ENCODE results near the gene MAGI2.

MAGI2 gene

DNA sequence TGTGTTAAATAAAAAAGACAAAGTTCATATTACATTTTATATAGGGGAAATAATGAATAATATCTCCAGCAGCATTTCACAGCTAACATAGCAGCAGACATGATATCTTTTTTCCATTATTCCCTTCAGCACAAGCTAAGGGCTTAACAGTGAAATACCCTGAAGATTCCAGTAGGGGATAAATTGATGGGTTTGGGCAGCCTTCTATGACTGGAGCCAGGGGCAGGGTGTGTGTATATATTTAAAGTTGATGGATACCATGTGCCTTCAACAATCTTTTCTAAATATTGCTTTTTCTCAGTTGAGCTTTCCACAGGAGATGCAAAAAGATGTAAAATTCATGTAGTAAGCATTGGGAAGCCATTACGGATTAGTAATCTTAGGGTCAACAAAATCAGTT, 151.2 kb downstream of the MAGI2 start:
- no peak for DNase-seq (ENCODE audit: low read depth)

DNA sequence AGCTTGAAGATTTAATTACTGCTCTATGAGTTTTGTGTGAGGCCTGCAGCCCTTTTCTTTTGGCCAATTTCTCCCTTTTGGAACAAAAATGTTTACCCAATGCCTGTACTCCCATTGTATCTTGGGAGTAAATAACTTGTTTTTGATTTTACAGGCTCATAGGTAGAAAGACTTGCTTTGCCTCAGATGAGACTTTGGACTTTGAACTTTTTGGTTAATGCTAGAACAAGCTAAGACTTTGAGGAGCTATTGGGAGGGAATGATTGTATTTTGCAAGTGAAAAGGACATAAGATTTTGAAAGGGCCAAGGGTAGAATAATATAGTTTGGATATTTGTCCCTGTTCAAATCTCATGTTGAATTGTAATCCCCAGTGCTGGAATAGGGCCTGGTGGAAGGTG, 152.0 kb downstream of the MAGI2 start:
- DNase-seq (ENCODE audit: low read depth) = no peak

DNA sequence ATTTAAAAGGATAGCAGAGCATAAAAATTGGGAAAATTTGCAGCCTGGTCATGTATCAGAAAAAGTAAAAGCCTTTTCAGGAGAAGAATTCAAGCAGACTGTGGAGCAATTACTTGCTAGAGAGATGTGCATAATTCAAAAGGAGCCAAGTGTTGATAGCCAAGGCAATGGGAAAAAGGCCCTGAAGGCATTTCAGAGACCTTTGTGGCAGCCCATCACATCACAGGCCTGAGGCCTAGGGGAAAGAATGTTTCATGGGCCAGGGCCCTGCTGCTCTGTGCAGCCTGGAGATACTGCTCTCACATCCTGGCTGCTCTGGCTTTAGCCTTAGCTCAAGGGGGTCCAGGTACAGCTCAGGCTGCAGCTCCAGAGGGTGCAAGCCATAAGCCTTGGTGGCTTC, 152.9 kb downstream of the MAGI2 start:
- no peak for DNase-seq (ENCODE audit: low read depth)

DNA sequence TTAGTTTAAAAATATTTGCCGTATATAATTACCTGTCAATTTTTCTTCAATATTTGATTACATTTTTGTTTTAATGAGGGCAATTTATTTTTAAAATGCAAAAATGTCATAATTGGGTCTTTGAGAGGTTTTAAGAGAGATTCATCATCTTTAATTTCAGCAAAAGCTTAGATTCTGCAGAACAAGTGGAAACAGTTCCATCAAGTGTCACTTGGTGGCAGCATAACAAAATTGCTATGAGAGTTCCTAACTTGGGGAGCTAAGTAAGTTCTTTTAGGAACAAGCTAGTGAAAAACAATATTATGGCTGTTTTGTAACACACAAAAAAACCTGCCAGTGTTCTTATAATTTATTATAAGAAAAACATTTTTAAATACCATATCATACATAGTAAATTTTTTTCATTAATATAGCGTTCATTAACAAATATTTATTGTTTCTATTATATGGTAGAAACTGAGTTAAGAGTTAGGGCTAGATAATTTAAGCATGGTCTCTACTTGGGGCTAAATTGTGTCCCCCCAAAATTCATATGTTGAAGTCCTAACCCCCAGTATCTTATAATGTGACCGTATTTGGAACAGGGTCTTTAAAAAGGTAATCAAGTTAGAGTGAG, 155.2 kb downstream of the MAGI2 start:
- DNase-seq (ENCODE audit: low read depth) = no peak

DNA sequence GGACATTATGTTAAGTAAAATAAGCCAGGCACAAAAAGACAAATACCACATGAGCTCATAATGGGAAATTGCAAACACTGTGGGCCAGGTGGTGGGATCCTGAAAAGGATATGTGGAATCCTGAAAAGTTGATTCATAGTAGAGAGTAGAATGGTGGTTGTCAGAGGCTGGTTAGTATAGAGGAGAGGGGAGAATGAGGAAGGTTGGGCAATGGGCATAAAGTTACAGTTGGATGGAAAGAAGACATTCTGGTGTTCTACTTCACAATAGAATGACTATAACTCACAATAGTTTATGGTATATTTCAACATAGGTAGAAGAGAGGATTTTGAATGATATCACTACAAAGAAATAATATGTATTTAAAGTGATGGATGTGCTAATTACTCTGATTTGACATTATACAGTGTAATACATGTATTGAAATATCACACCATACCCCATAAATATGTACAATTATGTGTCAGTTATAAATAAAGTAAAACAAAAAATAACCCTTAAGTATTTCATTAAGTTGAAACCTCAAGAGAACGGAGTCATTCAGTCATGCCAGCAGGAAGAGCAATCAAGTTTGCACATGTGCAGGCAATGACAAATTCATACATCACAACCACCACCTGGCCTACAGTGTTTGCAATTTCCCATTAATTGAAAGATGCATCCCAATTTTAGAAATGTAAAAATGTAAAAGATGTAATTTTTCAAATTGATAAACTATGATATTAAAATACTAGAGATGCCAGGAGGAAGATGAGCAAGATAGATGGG, 156.7 kb downstream of the MAGI2 start:
- DNase-seq (ENCODE audit: low read depth) = no peak

DNA sequence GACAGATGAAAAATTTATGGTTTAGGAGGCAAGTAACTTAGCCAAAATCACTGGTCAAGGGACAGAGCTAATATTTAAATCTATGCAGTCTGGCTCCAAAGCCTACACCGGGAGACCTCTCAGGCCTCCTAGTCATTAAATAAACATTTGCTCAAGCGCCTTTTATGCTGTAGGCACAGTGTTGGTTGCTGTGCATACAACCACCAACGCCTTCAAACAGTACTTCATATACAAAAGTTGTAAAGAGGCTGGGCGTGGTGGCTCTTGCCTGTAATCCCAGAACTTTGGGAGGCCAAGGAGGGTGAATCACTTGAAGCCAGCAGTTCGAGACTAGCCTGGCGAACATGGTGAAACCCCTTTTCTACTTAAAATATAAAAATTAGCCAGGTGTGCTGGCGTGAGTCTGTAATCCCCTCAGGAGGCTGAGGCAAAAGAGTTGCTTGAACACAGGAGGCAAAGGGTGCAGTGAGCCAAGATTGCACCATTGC, 159.8 kb downstream of the MAGI2 start:
- DNase-seq (ENCODE audit: low read depth) = no peak

DNA sequence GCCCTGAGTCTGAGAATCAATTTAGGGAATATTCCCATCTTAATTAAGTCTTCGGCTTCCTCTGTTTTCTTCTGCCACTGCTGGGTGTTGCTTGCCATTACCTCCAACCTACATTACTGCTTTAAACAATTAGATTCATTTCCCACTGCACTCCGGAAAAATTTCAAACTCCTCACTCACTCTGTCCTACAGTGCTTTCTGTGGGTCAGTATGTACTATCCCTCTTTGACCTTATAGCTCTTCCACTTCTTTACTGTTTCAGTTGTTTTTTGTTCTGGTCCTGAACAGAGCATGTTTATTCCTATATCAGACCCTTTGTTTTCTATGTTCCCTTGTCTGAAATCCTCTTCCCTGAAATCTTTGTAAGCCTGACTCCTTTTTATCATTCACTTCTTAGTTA, 160.6 kb downstream of the MAGI2 start:
- DNase-seq (ENCODE audit: low read depth) = no peak

DNA sequence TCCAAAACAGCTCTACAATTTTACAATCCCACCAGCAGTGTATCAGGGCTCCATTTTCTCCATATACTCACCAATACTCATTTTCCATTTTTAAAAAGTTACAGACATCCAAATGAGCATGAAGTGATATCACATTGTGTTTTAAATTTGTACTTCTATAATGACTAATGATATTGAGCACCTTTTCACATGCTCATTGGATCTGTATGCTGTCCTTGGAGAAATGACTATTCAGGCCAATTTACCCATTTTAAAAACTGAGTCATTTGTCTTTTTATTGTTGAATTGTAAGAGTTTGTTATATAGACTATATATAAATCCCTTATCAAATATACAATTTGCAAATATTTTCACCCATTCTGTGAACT, 162.0 kb downstream of the MAGI2 start:
- no peak for DNase-seq (ENCODE audit: low read depth)

DNA sequence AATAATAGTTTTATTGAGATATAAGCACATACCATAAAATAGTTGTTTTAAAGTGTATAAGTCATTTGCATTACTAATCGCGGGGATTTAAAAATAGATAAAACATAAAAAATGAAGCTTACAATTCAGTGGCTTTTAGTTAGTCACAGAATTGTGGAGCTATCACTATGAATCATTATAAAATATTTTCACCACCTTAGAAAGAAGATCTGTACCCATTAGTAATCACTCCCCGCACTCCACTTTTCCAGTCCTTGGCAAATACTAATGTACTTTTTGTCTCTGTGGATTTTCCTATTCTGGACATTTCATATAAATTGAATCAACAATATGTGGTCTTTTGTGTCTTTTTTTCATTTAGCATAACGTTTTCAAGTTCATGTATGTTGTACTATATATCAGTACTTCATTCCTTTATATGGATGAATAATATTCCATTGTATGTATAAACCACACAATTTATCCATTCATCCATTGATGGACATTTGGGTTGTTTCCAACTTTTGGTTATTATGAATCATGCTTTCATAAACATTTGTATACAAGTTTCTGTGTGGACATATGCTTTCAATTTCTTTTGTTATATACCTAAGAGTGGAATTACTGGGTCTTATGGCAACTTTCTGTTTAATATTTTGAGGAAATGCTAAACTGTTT, 162.5 kb downstream of the MAGI2 start:
- no peak for DNase-seq (ENCODE audit: low read depth)

DNA sequence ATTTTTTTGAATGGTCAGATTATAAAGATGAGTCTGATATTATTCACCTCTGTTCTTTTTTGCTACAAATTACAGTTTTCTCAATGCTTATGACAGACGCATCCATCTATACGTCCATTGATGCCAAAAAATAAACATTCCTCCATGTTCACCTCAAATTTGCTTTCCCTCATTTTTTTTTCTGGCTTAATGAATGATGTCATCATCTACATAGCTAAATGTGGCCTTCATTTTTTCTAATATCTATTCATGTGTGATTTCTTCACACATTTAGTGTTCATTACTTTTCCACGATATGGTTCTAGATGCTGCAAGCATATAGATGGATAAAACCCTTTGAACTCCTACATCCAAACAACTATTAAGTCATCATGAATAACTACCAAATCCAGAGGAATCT, 163.1 kb downstream of the MAGI2 start:
- DNase-seq (ENCODE audit: low read depth) = no peak

DNA sequence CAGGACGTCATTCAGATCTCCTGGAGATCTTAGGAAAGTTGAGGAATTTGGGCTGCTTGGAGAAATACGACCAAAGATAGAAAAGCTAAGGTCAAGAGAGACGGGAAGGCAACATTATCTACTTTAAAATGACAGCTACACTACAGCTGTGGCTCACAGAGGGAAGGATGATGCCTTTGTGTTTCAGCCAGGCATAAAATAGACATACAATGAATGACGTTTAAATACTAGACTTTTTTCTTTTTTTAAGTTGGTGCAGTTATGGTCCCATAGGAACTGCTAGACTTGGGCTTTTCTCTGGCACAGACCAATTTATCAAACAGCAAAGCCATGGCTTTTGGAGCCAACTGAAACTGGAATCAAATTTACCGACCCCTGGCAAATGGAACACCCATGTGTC, 164.8 kb downstream of the MAGI2 start:
- no peak for DNase-seq (ENCODE audit: low read depth)

DNA sequence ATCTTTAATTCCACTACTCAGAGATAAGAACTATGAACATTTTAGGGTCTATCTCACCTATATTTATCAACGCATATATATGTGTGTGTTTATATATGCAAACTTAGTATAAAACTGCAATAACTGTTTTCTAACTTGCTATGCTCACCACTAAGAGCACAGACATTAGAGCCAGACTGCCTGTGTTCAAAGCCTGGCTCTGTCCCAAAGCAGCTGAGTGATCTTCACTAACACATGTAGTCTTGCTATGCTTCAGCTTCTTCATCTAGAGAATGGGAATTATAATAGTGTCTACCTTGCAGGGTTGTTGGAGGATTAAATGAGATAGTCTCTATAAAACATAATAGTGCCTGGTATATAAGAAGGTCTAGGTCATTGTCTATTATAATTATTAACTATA, 165.5 kb downstream of the MAGI2 start:
- DNase-seq (ENCODE audit: low read depth) = no peak

DNA sequence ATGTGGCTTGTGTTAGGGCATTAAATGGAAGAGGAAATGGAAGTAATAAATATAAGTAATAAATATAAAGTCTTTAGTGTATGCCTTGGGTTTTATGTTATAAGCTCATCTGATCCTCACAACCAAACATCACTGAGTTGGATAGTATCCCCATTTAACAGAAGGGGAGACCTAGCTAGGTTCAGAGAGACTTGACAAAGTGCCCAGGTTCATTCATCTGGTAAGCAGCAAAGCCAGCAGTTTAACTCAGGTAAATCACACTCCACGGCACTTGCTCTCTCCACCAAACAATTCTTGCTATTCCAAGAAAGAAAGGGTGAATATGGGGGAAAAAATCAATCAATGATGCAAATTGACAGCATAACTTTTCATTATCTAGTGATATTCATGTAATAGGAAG, 167.3 kb downstream of the MAGI2 start:
- DNase-seq (ENCODE audit: low read depth) = no peak

DNA sequence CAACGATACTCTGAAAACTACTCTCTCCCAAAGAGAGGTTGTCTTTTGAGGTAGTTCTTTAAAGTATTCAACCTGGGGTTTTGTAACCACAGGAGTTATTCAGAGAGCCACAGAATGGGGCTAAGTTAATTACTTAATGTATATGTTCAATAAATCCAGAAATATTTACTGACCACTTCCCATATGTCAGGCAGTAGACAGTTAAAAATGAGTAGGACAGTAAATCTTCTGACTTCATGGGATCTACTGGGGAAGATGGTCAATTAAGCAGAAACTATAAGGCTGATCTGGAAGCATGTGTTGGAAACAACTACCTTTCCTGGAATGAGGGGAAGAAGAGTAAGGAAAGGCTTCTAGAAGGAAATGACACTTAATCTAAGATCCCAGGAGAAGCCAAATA, 167.7 kb downstream of the MAGI2 start:
- DNase-seq (ENCODE audit: low read depth) = no peak

DNA sequence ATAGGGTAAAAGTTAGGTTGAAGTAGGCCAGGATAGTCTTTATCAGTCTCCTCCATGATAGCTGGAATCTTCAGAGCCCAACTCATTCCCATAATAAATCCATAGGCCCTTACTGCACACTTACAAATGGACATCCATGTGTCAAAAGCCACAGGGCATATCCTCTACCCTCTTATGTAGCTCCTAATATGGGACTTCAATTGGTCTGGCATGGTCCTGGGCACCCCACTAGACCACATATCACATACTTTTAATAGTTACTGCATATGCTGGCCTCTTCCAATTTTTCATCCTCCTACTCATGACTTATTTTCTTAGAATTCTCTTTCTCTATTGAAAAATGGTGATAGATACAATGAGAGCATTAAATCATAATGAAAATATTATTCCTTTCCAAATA, 169.3 kb downstream of the MAGI2 start:
- no peak for DNase-seq (ENCODE audit: low read depth)

DNA sequence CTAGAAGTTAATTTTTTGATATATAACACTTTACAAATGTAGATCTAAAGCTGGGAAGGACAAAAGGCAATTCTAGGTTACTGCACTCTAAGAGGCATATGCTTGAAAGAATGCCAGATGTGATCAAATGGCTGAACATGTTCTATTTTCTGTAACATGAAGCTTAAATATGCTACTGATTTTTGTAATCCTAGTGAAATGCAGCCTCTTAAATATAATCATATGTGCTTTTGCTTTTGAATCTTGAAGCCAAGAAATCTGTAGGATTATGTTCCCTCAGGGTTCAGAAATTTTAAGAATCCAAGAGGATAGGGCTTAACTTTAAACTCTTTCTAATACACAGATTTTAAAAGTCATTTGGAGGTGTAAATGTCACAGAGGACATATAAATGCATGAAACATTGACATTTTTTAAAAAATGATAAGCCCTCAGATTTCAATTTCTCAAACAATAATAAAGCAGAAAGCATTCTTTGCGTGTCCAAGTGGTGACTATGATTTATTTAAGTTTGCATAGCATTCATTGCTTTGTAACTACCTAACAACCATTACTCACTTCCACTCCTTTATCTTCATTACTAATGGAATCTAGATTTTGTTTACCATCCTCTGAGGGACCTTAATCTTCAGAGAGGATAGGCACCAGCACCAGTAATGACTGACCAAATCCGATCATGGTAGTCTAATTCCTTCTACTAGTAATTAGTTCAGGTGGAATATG, 170.4 kb downstream of the MAGI2 start:
- no peak for DNase-seq (ENCODE audit: low read depth)

DNA sequence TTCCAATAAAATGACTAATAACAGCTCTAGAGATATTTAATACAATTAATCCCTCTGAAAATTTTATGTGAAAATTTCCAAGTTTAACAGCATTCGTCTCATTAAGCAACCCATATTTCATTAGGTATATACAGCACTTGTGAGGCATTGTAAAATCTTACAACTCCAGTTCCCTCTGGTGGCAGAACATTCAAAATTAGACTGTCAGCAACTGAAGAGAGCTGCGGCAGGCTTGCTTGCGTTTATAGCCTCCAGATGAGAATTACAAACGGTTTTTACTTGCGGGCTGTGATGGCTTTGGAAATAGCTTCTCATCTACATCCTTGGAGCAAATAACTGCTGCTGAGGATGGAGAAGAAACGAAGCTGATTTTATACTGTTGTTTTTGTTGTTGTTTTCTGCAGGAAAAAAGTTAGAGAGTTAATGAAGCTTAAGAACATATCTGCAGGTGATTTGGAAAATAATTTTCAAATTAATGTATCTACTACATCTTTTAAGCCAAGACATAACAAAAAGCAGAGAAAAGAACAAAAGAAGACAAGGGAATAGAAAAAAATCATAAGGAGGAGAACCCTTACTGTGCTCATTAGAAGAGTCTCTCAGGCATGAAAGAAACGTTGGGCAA, 171.3 kb downstream of the MAGI2 start:
- DNase-seq (ENCODE audit: low read depth) = no peak

DNA sequence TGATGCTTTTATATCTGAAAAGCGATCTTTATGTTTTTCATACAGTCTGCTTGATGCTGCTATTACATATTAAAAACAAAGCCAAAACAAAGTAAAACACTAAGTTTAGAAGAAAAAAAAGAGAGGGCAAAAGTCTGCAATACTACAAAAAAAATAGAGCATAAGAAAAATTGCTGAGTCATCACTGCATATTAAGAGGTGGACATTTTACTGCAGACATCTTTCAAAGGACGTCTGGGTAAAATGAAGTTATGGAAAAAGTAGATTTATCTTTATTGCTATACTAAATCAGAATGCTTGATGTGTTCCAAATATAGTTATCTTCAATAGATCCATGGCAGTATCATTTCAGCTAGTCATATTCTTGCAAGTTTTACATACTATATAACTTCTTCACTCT, 172.0 kb downstream of the MAGI2 start:
- no peak for DNase-seq (ENCODE audit: low read depth)

DNA sequence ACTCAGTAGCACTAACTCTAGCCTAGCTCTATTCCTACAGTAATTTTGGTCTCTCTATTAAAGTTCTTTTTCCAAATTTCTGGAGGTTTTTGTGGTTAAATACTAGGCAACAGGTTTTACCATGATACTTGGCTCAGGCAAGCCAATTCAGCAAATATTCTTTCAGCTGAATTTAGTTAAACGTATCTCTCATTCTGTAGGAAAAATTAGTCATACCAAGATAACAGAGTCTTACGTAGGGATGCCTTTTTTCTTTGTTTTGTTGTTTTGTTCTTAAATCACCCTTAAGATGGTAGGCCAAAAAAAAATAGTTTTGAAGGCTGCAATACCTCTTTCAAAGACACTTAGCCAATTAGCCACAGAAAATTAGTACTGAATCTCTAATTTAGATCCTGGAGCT, 180.5 kb downstream of the MAGI2 start:
- no peak for DNase-seq (ENCODE audit: low read depth)

DNA sequence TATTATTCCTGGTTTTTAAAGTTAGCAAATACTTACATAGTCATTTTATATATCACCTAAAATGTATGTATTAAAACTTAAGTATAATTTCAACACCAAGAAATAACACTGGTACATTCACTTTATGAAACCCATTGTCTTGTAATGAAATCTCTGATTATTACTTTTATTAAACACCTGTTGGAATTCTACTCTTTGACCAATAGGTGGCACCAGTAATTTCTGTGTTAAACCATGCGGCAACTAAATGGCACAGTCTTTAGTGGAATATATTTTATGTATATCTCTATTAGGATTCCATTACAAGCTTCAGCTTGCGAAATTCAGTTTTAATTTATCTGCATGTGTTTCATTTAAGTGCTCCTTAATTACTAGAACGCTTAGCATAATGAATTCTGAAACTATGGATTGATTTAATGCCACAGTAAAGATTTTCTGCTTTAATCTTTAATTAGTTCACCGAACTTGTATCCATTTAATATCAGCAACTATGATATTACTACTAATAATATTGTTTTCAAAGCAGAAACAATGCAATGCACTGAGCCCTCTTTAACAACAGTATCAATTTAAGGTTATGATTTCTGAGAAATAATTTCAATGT, 181.3 kb downstream of the MAGI2 start:
- DNase-seq (ENCODE audit: low read depth) = no peak

DNA sequence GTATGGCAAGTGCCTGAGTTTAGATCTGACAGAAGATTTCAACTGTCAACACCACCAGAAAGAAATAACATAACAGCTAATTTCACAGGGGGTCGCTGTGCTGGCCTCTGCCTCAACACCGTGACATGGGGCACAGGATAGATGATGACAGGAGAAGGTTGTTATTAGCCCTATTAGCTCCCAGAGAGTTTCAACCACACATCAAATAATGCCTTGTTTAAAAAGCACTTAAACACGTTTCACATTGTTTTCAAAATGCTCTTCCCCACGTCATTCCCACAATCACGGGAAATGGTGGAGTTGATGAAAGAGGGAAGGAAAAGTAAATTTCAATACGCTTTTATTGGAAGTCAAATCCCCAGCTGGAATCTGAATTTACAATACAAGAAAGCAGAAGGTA, 184.7 kb downstream of the MAGI2 start:
- DNase-seq (ENCODE audit: low read depth) = no peak

DNA sequence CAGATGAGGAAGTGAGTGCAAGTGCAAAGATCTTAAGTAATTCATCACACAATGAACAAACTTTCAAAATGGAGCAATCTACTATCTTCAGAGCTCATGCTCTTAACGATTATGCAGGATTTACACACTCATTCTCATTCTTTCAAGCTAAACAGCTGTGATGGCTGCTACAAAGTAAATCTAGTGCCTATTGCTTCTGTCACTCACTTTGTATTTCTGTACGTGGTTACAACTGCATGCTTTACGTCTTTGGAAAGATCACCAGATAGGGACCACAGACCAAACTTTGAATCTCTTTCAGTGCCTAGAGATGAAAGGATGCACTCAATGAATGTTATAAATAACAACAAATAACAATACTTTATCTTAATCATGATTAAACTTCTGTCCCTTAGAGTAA, 194.6 kb downstream of the MAGI2 start:
- DNase-seq (ENCODE audit: low read depth) = no peak

All from stimulated activated CD8-positive, alpha-beta memory T cell treated with anti-CD3 and anti-CD28 coated beads, Interleukin-15, amount 100 ng/mL, for 1 hour (primary cell).